ENCODE results near the gene RTN1. TPM values are rescaled to one million over a fixed set of nuclear protein-coding genes. Genes with fewer than 3 reads are reported as not detected.

RTN1 gene
- total RNA-seq, 1 donor from 2014 or later: not detected

- Mint-ChIP-seq H3K36me3 (ENCODE audit: unreplicated experiment) (no peaks in the 10 kb centered on the region), H3K9me3 (ENCODE audit: unreplicated experiment) (peaks cover 5% of the 10 kb centered on the region), H3K4me3 (ENCODE audit: unreplicated experiment) (no peak overlapping the region), H3K27me3 (ENCODE audit: unreplicated experiment) (peaks cover 7% of the 10 kb centered on the region), H3K4me1 (ENCODE audit: unreplicated experiment) (no peaks in the 10 kb centered on the region), H3K27ac (ENCODE audit: unreplicated experiment) (no peak overlapping the region)
- DNase-seq (ENCODE audit: extremely low spot score, unreplicated experiment): no peak
- TF ChIP-seq, protein P1, sequence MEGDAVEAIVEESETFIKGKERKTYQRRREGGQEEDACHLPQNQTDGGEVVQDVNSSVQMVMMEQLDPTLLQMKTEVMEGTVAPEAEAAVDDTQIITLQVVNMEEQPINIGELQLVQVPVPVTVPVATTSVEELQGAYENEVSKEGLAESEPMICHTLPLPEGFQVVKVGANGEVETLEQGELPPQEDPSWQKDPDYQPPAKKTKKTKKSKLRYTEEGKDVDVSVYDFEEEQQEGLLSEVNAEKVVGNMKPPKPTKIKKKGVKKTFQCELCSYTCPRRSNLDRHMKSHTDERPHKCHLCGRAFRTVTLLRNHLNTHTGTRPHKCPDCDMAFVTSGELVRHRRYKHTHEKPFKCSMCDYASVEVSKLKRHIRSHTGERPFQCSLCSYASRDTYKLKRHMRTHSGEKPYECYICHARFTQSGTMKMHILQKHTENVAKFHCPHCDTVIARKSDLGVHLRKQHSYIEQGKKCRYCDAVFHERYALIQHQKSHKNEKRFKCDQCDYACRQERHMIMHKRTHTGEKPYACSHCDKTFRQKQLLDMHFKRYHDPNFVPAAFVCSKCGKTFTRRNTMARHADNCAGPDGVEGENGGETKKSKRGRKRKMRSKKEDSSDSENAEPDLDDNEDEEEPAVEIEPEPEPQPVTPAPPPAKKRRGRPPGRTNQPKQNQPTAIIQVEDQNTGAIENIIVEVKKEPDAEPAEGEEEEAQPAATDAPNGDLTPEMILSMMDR (IDR thresholded peaks at IDR 0.05): no peak
Measured at GRCh38 chr14:59823179-59823578, 47.4 kb downstream of the RTN1 start.

DNA sequence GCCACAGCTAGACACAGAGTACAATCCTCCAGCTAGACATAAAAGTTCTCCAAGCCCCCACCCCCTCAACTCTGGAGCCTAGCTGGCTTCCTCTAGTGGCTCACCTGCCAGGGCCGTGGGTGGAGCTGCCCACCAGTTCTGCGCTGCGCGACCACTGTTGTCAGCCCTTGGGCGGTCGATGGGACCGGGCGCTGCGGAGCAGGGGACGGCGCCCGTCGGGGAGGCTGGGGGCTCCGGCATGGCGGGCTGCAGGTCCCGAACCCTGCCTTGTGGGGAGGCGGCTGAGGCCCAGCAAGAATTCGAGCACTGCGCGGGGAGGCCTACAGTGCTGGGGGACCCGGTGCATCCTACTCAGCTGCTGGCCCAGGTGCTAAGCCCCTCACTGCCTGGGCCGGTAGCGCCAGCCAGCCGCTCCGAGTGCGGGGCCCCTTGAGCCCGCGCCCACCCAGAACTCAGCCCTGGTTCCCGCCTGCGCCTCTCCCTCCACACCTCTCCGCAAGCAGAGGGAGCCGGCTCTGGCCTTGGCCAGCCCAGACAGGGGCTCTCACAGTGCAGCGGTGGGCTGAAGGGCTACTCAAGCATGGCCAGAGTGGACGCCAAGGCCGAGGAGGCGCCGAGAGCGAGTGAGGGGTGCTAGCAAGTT is 51.0 kb downstream of the RTN1 start:
- Mint-ChIP-seq H3K9me3 (ENCODE audit: unreplicated experiment) (peaks cover 5% of the 10 kb centered on the region), H3K27me3 (ENCODE audit: unreplicated experiment) (peaks cover 13% of the 10 kb centered on the region), H3K4me1 (ENCODE audit: unreplicated experiment) (no peaks in the 10 kb centered on the region), H3K36me3 (ENCODE audit: unreplicated experiment) (no peaks in the 10 kb centered on the region), H3K4me3 (ENCODE audit: unreplicated experiment) (no peak overlapping the region), H3K27ac (ENCODE audit: unreplicated experiment) (no peak overlapping the region)
- no peak for DNase-seq (ENCODE audit: extremely low spot score, unreplicated experiment)
- TF ChIP-seq, protein P1 (IDR thresholded peaks at IDR 0.05): no peak

- TF ChIP-seq, protein P1 (IDR thresholded peaks at IDR 0.05): no peak
- H3K36me3 Mint-ChIP-seq (ENCODE audit: unreplicated experiment): no peaks in the 10 kb centered on the region
- no peak overlapping the region for H3K4me3 Mint-ChIP-seq (ENCODE audit: unreplicated experiment)
- peaks cover 8% of the 10 kb centered on the region for H3K27me3 Mint-ChIP-seq (ENCODE audit: unreplicated experiment)
- H3K9me3 Mint-ChIP-seq (ENCODE audit: unreplicated experiment): no peaks in the 10 kb centered on the region
- DNase-seq (ENCODE audit: extremely low spot score, unreplicated experiment): no peak
- H3K27ac Mint-ChIP-seq (ENCODE audit: unreplicated experiment): no peak overlapping the region
- H3K4me1 Mint-ChIP-seq (ENCODE audit: unreplicated experiment): no peaks in the 10 kb centered on the region
Measured at GRCh38 chr14:59816941-59817340, 53.6 kb downstream of the RTN1 start.

GRCh38 chr14:59814988-59815387 is 55.6 kb downstream of the RTN1 start:
- Mint-ChIP-seq H3K27ac (ENCODE audit: unreplicated experiment) (no peak overlapping the region), H3K4me1 (ENCODE audit: unreplicated experiment) (no peaks in the 10 kb centered on the region), H3K9me3 (ENCODE audit: unreplicated experiment) (no peaks in the 10 kb centered on the region), H3K36me3 (ENCODE audit: unreplicated experiment) (no peaks in the 10 kb centered on the region), H3K4me3 (ENCODE audit: unreplicated experiment) (no peak overlapping the region), H3K27me3 (ENCODE audit: unreplicated experiment) (peaks cover 18% of the 10 kb centered on the region)
- TF ChIP-seq, protein P1 (IDR thresholded peaks at IDR 0.05): no peak
- DNase-seq (ENCODE audit: extremely low spot score, unreplicated experiment): no peak

GRCh38 chr14:59811815-59812214 is 58.8 kb downstream of the RTN1 start:
- TF ChIP-seq, protein P1 (IDR thresholded peaks at IDR 0.05): no peak
- Mint-ChIP-seq H3K9me3 (ENCODE audit: unreplicated experiment) (no peaks in the 10 kb centered on the region), H3K27ac (ENCODE audit: unreplicated experiment) (no peak overlapping the region), H3K36me3 (ENCODE audit: unreplicated experiment) (no peaks in the 10 kb centered on the region), H3K4me3 (ENCODE audit: unreplicated experiment) (no peak overlapping the region), H3K27me3 (ENCODE audit: unreplicated experiment) (peaks cover 26% of the 10 kb centered on the region), H3K4me1 (ENCODE audit: unreplicated experiment) (no peaks in the 10 kb centered on the region)
- no peak for DNase-seq (ENCODE audit: extremely low spot score, unreplicated experiment)

All from osteocyte (in vitro differentiated cells).